Adipocyte (in vitro differentiated cells): ENCODE data around the gene NRP2.

Source experiments
- DNase-seq: peaks from one replicate; pipeline ENCODE4 v3.0.0-alpha.2; 2015; ENCODE audit warnings: low read depth
- H3K27me3 ChIP-seq: replicated peaks from 2 replicates; pipeline ENCODE4 v1.7.0; 2013; ENCODE audit warnings: mild to moderate bottlenecking, low read length, moderate library complexity; ENCODE audit not compliant: control insufficient read depth, insufficient read depth
- H3K36me3 ChIP-seq: 2 replicates; pipeline ENCODE4 v1.7.0; 2013; ENCODE audit warnings: low read length, mild to moderate bottlenecking, moderate library complexity; ENCODE audit not compliant: control insufficient read depth, insufficient read depth, severe bottlenecking
- H3K4me1 ChIP-seq: 2 replicates; pipeline ENCODE4 v1.7.0; 2013; ENCODE audit warnings: mild to moderate bottlenecking, low read length, moderate library complexity; ENCODE audit not compliant: control insufficient read depth, insufficient read depth
- H3K4me3 ChIP-seq: 2 replicates; pipeline ENCODE4 v1.7.0; 2013; ENCODE audit warnings: mild to moderate bottlenecking, low read length, moderate library complexity
- H3K9ac ChIP-seq: 2 replicates; pipeline ENCODE4 v1.7.0; 2013; ENCODE audit warnings: mild to moderate bottlenecking, low read length, moderate library complexity
- H3K9me3 ChIP-seq: 2 replicates; pipeline ENCODE4 v1.7.0; 2013; ENCODE audit warnings: mild to moderate bottlenecking, low read length, moderate library complexity; ENCODE audit not compliant: control insufficient read depth

Gene NRP2

DNA sequence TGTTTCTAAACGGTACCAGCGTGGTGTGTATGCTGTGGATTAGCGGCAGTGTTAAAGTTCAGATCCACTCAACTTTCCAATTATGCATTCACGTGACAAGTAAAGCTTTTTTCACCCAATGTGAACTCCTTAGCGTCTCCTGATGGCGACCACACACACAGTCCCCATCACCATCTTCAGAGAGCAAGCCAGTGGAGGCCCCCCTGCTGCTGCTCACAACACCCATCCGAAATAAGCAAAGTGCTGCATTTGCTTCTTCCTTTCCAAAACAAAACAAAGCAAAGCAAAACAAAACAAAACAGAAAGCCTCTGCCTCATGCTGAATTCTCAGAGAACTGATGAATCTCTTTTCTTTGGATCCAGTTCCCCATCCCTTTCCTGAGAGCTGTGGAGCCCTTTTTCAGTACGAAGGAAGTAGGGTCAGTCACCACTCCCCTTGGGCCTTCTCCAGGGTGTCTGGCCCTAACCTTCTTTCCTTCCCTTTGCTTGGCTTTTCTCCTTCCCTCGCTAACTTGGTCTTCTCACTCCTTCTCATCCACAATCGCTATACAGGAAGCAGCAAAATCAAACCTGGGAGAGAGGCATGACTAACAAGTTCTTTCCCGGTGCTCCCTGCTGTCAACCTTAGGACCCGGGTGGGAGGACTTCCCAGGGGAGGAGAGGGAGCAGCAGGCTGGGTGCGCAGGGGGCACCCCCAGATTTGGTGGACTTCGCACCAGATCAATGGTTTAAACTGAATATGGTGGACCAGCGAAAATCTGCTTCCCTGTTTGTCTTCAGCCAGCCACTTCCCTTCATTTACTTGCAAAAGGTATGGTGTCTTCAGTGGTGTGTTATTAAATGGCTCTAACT lies 56.0 kb downstream of the NRP2 start:
- no peak for DNase-seq
- Histone ChIP-seq H3K9ac (no peak overlapping the region), H3K27me3 (no peaks in the 10 kb centered on the region), H3K4me3 (no peak overlapping the region), H3K36me3 (peaks cover 55% of the 10 kb centered on the region), H3K9me3 (no peaks in the 10 kb centered on the region), H3K4me1 (peaks cover 18% of the 10 kb centered on the region)

DNA sequence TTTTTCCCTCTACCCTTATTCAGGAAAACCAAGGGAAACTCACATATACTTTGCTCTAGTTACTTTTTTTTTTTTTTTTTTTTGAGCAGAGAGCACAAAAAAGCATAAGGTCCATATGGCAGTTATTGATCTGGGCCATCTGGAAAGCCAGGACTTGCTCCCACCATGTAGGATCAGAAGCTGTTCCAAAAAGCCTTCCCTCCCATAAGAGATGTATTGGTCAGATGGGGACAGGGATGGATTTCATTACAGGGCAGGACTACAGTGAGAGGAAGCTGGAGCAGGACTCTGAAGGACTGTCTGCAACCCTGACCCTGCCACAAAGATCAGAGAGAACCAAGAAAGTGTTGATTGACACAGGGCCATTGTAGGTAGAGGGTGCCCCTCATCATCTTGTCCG lies 57.3 kb downstream of the NRP2 start:
- H3K27me3 ChIP-seq: no peaks in the 10 kb centered on the region
- no peak for DNase-seq
- no peaks in the 10 kb centered on the region for H3K9me3 ChIP-seq
- H3K36me3 ChIP-seq: peaks cover 65% of the 10 kb centered on the region
- H3K4me1 ChIP-seq: peaks cover 6% of the 10 kb centered on the region
- H3K9ac ChIP-seq: no peak overlapping the region
- no peak overlapping the region for H3K4me3 ChIP-seq

DNA sequence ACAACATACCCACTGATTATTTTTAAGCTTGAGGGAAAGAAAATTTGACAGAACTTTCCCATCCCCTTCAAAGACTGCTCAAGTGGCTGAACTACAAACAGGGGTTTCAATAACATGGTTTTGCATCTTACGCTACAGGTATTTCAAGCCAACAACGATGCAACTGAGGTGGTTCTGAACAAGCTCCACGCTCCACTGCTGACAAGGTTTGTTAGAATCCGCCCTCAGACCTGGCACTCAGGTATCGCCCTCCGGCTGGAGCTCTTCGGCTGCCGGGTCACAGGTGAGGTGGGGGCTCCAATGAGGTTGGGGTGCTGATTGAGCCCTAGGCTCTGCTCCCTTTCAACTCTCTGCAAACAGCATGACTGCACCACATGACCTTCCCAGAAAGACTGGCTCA lies 58.1 kb downstream of the NRP2 start:
- Histone ChIP-seq H3K36me3 (peaks cover 73% of the 10 kb centered on the region), H3K9ac (no peak overlapping the region), H3K4me1 (no peaks in the 10 kb centered on the region), H3K9me3 (no peaks in the 10 kb centered on the region), H3K4me3 (no peak overlapping the region), H3K27me3 (no peaks in the 10 kb centered on the region)
- DNase-seq: no peak

DNA sequence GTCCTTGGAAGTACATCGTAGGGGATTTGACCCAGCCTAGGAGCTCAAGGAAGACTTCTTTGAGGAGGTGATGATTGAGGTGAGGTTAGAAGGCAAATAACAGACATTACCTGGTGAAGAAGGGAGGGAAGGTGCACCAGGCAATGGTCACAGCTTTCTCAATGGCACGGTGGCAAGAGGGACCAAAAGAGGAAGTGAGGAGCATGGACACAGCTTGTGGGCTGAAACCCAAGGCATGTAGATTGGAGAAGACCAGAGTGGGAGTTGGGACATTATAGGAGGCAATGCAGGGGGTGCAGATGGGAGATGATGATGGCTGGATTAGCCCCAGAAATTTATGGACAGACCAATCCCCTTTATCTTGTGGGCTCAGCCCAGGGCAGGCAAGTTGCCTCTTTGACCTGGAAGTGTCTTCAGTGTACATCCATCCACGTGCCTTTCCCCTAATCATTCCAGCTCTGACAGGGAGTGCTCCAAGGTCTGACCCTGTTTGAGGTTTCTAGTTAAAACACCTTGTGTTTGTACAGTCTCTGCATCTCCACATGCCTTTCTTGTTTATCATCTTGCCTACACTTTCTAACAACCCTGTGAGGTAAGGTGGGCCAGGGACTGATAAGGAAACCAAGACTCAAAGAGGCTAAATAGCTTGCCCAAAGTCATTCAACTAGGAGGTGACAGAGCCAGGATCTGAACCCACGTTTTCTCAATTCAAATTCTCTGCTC lies 59.1 kb downstream of the NRP2 start:
- Histone ChIP-seq H3K4me3 (no peak overlapping the region), H3K36me3 (peaks cover 77% of the 10 kb centered on the region), H3K9ac (no peak overlapping the region), H3K4me1 (no peaks in the 10 kb centered on the region), H3K27me3 (no peaks in the 10 kb centered on the region), H3K9me3 (no peaks in the 10 kb centered on the region)
- no peak for DNase-seq

DNA sequence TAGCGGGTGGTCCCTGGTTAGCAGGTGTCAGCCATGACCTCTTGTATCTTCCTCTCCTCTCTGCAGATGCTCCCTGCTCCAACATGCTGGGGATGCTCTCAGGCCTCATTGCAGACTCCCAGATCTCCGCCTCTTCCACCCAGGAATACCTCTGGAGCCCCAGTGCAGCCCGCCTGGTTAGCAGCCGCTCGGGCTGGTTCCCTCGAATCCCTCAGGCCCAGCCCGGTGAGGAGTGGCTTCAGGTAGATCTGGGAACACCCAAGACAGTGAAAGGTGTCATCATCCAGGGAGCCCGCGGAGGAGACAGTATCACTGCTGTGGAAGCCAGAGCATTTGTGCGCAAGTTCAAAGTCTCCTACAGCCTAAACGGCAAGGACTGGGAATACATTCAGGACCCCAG lies 60.8 kb downstream of the NRP2 start:
- peaks cover 85% of the 10 kb centered on the region for H3K36me3 ChIP-seq
- no peaks in the 10 kb centered on the region for H3K9me3 ChIP-seq
- H3K4me3 ChIP-seq: no peak overlapping the region
- no peaks in the 10 kb centered on the region for H3K27me3 ChIP-seq
- H3K4me1 ChIP-seq: no peaks in the 10 kb centered on the region
- H3K9ac ChIP-seq: no peak overlapping the region
- DNase-seq: no peak

DNA sequence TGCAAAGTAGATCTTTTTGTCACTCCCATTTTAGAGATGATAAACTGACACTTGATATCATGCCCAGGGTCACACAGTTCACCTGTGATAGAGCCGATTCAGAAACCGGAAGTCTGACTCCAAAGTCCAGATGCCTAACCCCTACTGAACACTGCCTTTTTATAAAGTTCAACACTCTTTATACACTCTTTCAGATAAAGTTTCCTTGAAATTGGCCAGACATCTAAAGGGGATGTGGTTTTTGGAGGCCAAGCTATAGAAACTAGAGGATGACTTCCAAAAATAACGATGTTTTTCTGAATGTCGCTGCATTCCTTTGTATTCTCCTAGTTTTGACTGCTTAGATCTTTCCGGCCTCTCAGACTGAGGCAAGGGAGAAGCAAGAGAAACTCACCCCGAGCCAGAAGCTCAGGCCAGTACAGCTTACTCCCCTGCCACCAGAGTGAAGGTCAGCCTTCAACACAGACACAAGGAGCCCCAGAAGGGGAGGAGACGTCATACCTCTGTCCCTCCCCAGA lies 61.8 kb downstream of the NRP2 start:
- DNase-seq: no peak
- Histone ChIP-seq H3K9ac (no peak overlapping the region), H3K4me1 (no peaks in the 10 kb centered on the region), H3K9me3 (no peaks in the 10 kb centered on the region), H3K4me3 (no peak overlapping the region), H3K36me3 (peaks cover 78% of the 10 kb centered on the region), H3K27me3 (no peaks in the 10 kb centered on the region)

DNA sequence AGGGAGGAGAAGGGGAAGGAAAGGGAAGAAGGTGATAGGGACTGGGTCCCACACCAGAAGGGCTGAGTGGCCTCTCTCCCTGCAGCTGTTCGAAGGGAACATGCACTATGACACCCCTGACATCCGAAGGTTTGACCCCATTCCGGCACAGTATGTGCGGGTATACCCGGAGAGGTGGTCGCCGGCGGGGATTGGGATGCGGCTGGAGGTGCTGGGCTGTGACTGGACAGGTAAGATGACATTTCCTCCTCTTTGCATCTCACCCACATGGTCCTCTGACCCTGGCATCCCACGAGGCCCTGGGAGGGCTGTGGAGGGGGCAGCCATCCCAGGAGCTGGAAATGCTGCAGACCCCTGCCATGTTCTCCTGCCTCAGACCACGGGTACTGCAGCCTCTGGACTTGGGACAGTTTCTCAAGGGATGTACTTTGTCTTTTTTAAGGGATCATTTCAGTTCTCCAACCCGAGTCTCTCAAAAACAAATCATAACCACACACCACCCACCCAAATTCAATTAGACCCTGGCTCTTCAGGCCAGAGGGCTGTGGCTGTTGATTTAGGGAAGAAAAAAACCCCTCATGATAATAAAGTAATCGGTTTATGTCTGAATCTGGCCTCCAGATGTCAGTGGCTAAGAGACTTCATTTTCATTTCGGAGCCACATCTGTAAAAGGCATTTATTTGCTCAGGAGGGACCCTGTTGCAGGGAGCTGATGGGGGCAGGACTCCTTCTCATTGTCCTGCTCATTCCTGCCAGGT lies 63.5 kb downstream of the NRP2 start:
- Histone ChIP-seq H3K4me3 (no peak overlapping the region), H3K4me1 (no peaks in the 10 kb centered on the region), H3K9ac (no peak overlapping the region), H3K36me3 (peaks cover 80% of the 10 kb centered on the region), H3K27me3 (no peaks in the 10 kb centered on the region), H3K9me3 (no peaks in the 10 kb centered on the region)
- no peak for DNase-seq

DNA sequence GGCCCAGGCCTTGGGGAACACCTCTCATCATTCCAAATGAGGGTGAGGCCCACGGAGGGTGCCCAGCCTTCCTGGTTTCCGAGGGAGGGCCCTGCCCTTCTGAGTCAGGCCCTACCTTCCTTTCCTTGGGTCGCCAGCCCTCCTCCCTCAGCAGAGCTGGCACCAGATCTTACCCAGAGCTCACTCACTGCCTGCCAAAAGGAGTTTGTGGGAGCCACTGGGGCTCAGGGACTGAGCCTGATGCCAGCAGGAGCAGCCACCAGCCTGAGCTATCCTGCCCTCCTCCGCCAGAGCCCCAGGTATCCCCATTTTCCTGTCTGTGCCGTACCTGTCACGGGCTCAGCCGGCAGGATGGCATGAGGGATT lies 64.1 kb downstream of the NRP2 start:
- no peaks in the 10 kb centered on the region for H3K9me3 ChIP-seq
- peaks cover 78% of the 10 kb centered on the region for H3K36me3 ChIP-seq
- no peaks in the 10 kb centered on the region for H3K4me1 ChIP-seq
- DNase-seq: no peak
- no peak overlapping the region for H3K4me3 ChIP-seq
- no peaks in the 10 kb centered on the region for H3K27me3 ChIP-seq
- no peak overlapping the region for H3K9ac ChIP-seq

DNA sequence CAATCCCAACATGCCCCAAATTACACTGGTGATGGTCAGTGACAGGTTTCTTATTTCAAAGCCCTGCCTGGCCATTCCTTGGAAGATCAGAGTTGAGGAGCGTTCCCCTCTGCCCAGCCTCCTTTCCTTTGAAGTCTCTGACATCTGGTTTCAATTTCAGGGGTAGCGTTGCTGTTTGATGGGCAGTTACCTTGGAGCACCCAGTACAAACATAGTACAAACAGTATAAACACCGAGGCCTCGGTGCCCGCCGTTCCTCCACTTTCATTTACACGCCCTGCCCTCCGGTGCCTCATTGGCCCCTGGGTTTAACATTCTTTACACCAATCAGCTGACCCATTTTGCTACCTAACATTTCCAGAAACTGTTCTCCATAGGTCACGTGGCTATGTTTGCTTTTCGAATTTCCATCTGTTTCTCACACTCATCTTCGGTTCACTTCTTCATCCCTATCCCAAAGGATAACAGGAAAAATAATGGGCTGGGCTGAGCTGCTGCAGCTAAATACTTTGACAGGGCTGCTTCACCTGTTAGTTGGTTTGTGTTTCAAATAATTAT lies 65.6 kb downstream of the NRP2 start:
- Histone ChIP-seq H3K4me3 (no peak overlapping the region), H3K9ac (no peak overlapping the region), H3K4me1 (peaks cover 4% of the 10 kb centered on the region), H3K27me3 (no peaks in the 10 kb centered on the region), H3K9me3 (no peaks in the 10 kb centered on the region), H3K36me3 (peaks cover 68% of the 10 kb centered on the region)
- DNase-seq: no peak

DNA sequence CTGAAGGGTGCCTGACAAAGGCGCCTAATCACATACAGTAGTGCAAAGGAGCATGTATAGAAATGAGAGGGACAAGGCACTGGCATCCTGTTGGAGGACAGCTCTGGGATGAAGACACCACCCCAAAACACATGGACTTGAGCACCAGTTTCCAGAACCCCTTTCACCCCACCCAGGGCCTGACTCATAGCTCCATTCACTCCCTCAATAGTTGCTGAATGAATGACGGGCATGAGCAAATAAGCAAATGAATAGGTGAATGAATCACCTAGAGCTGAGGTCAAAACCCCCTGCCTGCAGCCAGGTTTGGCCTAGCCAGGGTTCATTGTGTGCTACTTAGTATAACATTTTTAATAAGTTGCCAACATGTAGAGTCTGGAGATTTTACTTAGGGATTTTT lies 66.3 kb downstream of the NRP2 start:
- H3K27me3 ChIP-seq: no peaks in the 10 kb centered on the region
- H3K9ac ChIP-seq: no peak overlapping the region
- no peak overlapping the region for H3K4me3 ChIP-seq
- peaks cover 65% of the 10 kb centered on the region for H3K36me3 ChIP-seq
- peaks cover 4% of the 10 kb centered on the region for H3K4me1 ChIP-seq
- no peaks in the 10 kb centered on the region for H3K9me3 ChIP-seq
- no peak for DNase-seq

DNA sequence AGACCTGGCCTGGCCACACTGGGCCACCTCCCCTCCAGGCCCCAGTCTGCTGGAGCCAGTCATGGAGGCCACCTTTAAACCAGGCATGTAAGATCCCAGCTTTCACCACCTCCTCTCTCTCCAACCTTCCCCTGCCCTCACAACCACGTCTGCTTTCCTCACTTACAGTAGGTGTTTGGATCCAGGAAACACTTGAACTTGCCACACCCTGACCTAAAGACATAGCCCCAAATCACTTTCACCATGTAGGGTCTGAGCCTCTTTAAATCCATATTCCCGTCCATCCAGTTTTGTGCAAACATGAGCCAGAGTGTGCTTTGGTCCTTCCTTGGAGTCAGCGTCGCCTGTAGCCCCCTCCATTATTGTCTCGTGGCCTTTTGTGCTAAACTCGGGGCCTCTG lies 66.8 kb downstream of the NRP2 start:
- H3K4me3 ChIP-seq: no peak overlapping the region
- no peaks in the 10 kb centered on the region for H3K9me3 ChIP-seq
- no peak overlapping the region for H3K9ac ChIP-seq
- H3K27me3 ChIP-seq: no peaks in the 10 kb centered on the region
- peaks cover 6% of the 10 kb centered on the region for H3K4me1 ChIP-seq
- H3K36me3 ChIP-seq: peaks cover 63% of the 10 kb centered on the region
- no peak for DNase-seq
